GM18502 (cell line): Measurements from ENCODE around the gene SMIM27.
"Not testable (repeated sequence)": the region's sequence is repeated elsewhere in the genome, so short reads cannot be mapped to it uniquely, and the experiment has no call there.

Experiments
- ATAC-seq: cut with Tn5 transposase; IDR thresholded peaks from one replicate; pipeline ENCODE4 v1.9.1; 2021; ENCODE audit warnings: mild to moderate bottlenecking; ENCODE audit not compliant: unreplicated experiment, poor library complexity

SMIM27 gene, protein sequence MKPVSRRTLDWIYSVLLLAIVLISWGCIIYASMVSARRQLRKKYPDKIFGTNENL

DNA sequence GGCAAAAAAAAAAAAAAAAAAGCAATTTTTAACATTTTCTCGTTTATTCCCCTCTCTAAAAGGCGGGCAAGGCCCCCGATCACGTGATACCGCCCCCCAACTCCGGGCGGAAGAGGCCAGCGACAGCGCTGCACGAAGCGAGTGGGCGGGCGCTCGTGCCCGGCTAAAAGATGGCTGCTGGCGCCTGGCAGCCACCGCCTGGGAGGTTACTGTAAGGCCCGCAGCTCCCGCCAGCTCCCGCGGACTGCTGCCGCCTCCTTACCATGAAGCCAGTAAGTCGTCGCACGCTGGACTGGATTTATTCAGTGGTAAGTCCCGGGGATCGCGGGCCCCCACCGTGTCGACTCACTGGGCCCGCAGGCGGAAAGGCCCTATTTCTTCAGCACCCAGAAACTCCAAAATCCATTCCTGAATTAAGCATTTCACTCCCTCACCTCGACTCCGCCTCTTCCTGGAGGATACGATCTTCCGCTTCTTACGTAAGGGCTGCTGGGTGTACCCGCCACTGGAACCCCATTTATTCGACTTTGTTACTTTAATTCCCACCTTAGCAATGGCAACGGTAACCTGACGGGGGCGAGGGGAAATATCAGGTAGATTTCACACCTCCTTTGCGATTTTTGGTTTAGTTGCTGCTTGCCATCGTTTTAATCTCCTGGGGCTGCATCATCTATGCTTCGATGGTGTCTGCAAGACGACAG lies at the start of gene SMIM27, which contains the start of gene TOPORS:
Gene SMIM27, plus strand, starts transcription at position 156 of the 701 bp plus-strand sequence. Its CDS starts 108 bp downstream, at position 264.
Gene TOPORS, minus strand, starts transcription at position 415 of the 701 bp plus-strand sequence. Its CDS starts 150 bp downstream, at position 265.
- peak; percentile 78 for ATAC-seq

DNA sequence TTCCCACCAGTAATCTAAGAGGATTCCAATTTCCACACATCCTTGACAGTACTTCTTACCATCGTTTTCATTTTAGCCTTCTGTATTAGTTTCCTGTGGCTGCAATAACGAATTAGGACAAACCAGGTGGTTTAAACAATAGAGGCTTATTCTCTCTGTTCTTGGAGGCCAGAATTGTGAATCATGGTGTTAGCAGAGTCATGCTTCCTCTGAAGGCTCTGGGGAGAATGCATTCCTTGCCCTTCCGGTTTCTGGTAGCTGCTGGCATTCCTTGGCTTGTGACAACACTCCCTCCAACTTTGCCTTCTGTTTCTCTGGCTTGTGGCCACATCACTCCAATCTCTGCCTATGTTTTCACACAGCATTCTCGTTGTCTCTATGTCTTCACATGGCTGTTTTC lies 49.7 kb upstream of the SMIM27 start:
- ATAC-seq, result no peak

DNA sequence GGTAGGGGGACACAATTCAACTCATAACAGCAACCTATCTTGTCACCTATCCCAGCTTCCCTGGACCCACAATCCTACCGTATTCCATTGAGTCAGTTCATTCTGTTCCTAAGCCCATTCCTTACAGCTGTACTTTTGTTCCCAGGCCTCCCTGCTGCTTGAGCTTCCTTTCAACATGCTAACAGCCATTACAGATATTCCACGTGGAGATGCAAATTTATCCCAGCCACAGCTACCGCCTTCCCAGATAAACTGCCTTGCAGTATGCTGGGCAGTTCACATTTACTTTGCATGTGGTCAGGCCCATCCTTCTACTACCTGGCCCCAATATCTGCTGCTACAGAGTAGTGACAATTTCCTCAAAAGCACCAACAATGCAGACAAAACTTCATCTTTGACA lies 49.1 kb upstream of the SMIM27 start:
- no peak for ATAC-seq

DNA sequence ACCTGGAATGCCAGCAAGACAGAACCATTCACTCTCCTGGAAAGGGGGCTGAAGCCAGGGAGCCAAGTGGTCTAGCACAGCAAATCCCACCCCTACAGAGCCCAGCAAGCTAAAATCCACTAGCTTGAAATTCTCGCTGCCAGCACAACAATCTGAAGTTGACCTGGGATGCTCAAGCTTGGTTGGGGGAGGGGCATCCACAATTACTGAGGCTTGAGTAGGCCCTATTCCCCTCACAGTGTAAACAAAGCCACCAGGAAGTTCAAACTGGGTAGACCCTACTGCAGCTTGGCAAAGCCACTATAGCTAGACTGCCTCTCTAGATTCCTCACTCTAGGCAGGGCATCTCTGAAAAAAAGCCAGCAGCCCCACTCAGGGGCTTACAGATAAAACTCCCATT lies 43.4 kb upstream of the SMIM27 start:
- ATAC-seq, result no peak

DNA sequence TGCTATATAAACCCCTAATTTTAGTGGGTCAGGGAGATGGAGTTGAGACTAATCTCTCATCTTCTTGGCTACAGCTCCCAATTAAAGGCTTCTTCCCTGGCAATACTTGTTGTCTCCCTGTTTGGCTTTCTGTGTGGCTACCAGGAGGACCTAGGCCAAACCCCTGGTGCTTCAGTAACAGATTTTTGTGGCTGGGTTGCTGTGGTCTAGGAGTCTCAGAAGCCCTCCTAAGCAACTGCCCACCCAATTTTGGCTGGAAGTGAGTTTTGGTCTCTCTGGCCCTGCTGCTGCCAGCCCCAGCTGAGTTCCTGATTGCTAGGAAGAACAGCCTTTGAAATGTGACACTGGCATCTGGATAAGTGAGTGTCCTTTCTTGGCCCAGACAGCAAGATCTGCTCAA lies 35.9 kb upstream of the SMIM27 start:
- no peak for ATAC-seq

DNA sequence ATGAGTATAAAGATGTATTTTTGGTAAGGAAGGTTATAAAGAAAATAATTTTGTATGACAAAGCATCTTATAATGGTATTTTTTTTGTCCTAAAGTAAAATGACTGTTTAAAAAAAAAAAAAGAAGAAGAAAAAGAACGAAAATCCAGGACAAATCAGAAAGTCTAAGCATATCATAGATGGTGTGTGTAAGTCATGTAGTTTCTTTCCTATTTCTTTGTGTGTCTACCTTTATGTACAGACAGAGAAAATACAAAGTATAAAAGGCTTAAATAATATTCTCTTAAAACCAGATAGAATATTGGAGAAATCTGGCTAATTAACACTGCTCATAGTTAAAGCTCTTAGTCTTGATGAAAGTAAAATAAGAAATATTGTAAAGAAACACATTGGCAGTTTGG lies 33.9 kb upstream of the SMIM27 start:
- ATAC-seq, result no peak

DNA sequence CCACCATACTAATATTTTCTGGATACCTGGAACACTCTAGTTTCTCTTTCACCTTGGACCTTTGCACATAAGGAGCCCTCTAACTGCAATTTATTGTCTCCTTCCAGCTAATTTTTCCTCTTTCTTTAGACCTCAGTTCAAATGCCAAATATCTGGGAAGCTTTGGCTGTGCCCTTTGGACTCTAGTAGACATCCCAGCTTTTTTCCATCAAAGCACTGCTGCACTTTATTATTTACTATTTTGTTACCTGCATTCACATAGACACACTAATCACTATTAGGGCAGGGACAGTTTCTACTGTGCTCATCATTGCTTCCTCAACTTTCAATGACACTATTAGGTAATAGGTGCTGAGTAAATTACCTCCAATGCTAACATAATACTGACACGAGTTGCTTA lies 28.2 kb upstream of the SMIM27 start:
- no peak for ATAC-seq

DNA sequence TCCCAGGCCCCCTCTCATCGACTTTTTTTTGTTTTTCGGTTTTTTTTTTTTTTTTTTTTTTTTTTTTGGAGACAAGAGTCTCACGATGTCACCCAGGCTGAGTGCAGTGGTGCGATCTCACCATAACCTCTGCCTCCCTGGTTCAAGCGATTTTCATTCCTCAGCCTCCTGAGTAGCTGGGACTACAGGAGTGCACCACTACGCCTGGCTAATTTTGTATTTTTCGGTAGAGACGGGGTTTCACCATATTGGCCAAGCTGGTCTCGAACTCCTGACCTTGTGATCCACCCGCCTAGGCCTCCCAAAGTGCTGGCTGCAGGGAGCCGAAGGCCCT lies 27.6 kb upstream of the SMIM27 start:
- not testable (repeated sequence) for ATAC-seq

DNA sequence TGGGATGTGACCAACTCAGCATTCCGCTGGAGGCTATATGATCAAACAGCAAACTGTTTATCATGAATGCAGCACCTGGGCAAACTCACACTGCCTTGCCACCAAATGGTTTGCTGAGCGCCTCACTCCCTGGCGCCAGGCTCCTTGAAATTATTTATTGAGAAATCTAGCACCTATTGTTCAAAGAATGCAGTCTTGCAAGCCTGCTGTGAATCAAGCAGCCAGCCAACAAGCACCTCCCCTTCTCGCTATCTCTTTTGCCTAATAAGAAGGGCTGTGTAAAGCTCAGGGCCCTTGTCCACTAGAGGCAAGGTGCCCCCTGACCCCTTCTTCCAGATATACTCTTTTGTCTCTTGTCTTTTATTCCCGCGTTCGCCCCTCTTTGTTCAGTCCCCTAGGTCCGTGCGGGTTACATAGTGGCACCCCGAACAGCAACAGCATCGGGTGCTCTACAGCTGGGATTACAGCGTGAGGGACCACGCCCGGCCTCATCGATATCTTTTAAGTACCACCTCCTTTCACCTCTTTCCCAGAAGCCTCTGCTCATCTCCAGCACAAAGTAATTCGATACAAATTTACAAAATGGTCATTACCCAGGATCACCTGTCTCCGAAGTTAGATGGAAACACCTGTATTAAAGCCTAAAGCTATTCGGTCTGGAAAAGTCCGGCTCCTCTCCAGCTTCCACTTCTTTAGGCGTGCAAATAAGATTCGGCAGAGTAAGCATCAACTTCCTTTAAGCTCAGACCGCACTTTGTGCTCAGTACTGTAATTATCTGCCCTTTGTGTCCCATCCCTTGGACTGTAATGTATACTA lies 27.0 kb upstream of the SMIM27 start:
- ATAC-seq, result peak; percentile 16

DNA sequence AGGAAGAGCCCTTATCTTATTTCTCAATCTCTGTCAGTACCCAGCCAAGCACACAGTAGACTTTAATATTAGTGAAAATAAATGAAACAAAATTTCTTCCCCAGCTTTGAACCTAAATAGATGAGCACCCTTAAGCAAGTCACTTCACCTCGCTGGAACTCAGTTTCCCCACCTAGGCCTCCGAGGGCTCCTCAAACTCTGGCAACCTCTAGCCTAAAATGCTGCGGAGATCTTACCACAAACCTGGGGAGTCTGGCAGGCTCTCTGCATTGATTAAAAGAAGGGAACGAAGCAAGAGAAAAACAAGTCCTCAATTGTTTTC lies 26.5 kb upstream of the SMIM27 start:
- ATAC-seq, result no peak

DNA sequence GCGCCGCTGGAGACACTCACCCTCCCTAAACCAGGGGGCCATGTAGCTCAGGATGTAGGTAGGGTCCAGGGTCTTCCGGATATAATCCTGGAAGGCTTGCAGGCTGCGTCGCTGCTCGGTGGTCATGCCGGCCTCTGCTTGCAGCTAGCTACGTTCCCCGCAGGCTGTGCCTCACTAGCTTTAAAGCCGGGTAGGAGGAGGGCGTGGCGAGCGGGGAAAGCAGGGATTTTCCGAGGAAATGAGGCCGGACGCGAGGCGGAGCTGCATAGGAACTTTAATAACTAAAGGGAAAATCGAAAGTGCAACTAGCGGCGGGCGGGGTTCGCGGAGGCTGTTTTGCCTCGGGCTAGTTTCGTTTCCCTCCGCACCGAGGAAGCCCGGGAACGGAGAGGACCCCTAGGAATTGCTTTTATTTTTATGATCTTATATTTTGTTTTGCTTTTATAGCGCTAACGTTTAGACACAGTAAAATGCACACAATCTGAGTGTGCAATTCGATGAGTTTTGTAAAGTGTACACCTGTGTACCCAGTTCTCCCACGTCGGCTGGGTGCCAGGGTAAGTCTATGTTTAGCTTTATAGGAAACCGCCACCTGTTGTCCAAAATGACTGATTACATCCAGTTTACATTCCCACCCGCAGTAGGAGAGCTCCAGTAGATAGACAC lies 26.0 kb upstream of the SMIM27 start, which contains the start of gene RIGI:
Gene RIGI, minus strand, starts transcription at position 156 of the 666 bp plus-strand sequence. Its CDS starts 30 bp downstream, at position 126.
- peak; percentile 77 for ATAC-seq

DNA sequence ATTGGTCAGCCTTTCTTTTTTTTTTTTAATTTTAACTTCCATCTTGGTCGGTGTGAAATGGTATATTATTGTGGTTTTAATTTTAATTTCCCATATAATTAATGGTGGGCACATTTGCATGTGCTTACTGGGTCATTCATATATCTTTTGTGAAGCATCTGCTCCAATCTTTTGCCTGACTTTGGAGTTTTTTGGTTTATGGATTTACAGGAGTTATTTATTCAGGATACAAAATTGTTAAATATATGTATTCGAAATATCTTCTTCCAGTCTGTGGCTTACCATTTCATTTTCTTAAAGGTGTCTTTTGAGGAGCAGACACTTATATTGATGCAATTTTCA lies 25.4 kb upstream of the SMIM27 start:
- no peak for ATAC-seq

DNA sequence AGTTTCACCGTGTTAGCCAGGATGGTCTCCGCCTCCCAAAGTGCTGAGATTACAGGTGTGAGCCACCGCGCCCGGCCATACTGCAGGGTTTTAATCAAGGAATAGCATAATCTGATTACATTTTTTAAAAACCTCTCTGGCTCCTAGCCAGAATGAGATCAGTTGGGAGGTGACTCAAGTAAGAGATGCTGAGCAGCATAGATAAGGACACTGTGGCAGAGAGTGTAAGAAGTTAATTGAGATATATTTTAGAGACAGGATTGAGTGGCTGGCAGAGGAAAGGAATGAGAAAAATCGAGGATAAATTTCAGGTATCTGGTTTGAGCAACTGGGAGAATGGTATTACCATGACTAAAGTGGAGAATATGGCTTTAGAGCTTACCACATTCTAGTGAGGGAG lies 18.8 kb upstream of the SMIM27 start:
- no peak for ATAC-seq

DNA sequence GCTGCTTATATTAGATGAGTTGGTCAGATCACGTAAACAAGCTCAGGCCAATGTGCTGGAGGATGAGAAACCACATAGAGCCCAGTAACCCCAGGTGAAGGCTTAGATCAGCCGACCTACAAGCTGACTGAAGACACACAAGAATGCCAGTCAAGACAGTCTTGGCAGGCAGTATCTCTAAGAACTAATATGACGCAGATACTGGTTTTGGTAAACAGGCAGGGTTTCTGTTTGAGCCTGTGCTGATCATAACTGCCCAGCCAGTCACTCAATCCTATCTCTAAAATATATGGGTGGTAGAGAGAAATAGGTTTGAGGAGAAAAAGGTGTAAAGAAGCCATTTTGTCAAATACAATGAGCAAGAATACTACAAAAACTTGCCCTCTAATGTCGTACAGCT lies 18.3 kb upstream of the SMIM27 start:
- ATAC-seq, result no peak

DNA sequence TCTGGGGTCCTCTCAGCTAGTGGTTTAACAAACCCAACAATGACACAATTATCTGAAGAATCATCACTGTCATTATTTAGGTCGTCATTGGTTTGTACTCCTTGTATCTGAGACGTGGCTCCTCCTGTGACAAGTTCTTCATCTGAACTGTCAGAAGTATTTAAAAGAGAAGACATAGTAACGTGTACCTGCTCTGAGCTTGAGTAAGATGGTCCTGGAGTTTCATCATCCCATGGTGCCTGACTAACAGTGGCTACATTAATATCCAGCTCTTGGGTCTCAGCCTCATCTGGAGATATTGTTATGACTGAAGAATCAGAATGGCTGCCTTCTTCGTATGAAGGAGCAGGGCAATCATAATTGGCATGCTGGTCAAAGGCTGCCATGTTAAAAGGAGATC lies 9.1 kb upstream of the SMIM27 start:
- ATAC-seq, result no peak

DNA sequence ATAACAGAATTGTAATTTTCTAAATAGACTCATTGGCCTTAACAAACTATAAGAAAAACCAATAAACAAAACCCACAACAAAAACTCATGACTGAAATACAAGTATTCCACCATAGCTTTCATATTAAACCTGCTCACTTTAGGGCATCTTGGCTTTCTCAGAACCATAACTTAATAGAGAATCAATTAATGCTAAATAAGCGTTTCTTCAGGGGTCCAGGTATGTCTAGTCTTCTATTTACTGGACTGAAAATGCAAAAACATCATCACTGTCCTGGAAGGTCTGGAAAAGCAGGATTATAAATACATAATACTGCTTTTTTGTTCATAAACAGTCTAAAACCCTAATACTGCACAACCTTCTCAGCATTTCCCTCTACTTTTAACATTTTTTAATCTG lies 6.2 kb upstream of the SMIM27 start:
- no peak for ATAC-seq

DNA sequence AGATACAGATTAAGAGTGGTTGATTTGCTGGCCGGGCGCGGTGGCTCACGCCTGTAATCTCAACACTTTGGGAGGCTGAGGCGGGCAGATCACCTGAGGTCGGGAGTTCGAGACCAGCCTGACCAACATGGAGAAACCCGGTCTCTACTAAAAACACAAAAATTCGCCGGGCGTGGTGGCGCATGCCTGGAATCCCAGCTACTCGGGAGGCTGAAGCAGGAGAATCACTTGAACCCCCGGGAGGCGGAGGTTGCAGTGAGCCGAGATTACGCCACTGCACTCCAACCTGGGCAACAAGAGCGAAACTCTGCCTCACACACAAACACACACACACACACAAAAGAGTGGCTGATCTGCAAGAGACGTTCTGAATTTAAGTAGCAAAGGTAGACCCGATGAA lies 3.9 kb upstream of the SMIM27 start:
- not testable (repeated sequence) for ATAC-seq

DNA sequence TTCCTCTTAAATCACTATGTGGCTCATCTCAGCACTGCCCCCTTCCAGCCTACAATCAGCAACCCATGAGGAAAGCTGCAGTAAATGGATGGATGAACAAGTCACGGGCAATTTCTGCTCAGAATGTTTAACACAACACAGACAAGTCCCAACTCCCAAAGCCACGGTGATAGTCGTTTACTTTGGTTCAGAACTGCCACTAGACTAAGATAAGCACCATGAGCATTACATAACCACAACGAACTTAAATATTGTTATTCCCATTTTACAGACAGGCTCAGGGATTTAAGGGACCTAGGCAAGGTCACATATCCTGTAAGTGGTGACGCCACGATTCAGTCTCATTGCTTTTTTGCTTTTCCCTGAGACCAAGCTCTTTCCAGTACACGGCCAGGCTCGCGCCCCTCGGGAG lies 2.0 kb upstream of the SMIM27 start:
- ATAC-seq, result no peak

DNA sequence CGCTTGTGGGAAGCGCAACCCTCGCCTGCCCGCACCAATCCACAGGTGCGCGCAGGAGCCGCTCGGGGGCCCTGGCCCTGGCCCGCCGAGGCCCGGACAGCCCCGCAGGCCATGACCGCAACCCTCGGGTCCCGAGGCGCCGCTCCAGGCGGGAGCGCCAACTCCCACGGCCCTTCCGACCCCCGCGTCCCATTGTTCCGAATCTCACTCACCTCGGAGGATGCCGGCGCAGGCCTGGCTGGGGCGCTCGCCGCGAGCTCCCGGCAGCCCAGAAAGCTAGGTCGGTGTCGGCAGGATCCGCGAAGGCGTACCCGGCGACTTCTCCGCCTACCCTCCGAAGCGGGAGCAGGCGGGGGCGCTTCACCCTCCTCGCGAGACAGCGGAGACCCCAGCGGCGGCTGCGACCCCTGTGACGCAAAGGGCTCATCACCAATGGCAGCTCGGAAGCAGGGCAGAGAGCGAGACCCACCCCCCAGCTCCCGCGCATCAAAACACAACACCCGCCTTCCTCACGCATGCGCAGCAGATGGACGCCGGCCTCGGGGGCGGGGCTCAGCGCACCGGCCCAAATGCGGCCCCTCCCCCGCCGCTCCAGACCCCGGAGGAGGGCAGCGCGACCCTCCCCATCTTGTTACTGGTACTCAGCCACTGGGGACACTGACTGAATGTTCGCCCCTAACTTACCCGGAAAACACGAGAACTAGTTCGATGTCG lies 1.4 kb upstream of the SMIM27 start:
- ATAC-seq, result peak; percentile 60

DNA sequence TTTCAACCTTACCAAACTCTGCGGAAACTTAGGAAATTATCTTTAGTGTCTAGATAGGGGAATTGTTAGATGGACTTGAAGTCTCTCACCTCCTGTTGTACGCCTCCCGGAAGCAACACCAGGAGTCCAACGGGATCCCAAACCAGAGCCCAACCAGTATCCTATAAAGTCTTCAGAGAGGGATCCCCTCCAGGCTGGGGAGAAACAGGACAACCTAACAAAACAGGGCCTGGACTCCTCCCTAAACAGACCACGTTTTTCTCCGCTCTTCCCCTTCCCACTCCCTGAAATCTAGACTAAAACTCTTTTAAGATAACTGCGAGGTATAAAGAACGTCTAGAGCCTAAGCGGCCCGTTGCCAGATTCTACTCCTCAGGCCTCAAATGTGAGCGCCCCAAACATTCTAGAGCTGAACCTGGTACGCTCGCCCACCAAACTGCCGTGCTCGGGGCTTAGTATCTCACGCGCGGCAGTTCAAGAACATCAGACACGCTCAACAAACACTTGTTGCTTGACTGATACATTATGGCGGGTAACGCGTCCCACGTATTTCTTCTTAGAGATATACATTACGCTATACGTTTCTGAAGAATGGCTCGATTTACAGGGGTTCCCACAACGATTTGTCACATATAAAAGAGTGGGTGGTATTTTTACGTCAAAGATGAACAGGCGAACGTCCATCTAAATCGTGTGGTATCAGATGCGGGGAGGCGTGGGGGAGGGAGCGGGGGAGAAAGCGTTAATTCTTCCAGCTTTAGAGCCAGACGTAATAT lies 663 bp upstream of the SMIM27 start:
- peak; percentile 8 for ATAC-seq
